MM.1S (cell line): ENCODE results near the gene TRMT10A.

Experiments used
- CTCF ChIP-seq: fragments of 300-600 bp; sonication (generic); IDR thresholded peaks from 2 replicates; pipeline ENCODE4 v1.5.1; 2016; ENCODE audit warnings: antibody characterized with exemption, low read length, mixed read lengths
- EZH2 ChIP-seq: fragments of 300-600 bp; sonication (generic); optimal IDR thresholded peaks from 2 replicates; pipeline ENCODE3; 2017; ENCODE audit warnings: low read depth, mild to moderate bottlenecking, antibody characterized with exemption, low read length, mixed read lengths
- EZH2phosphoT487 ChIP-seq: fragments of 300-600 bp; sonication (generic); IDR thresholded peaks from 2 replicates; pipeline ENCODE4 v1.6.1; 2018; ENCODE audit warnings: antibody characterized with exemption, low read length

GRCh38 chr4:99608417-99608816 is 44.6 kb upstream of the TRMT10A start:
- TF ChIP-seq EZH2 = no peak
- no peak for TF ChIP-seq CTCF
- no peak for TF ChIP-seq EZH2phosphoT487
